ENCODE data around the gene ZNF101.

DNA sequence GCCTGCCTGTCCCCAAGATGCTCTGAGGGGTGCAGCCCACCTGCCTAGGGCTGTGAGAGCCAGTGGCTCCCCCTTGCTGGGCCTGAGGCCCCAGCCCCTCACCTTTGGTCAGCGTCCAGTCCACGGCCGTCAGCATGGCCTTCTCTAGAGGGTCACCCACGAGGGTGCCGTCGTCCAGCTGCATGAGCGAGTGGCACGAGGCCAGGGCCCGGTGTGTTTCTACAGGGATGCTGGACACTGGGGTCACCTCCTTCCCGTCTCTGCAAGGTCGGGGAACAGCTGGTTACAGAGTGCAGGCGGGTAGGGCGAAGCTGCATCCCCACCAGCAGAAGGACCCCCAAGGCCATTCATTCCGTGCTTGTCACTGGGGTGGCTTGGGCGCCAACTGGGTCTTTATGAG is 14.2 kb upstream of the ZNF101 start:
- no peak for TF ChIP-seq POLR2AphosphoS5 (IDR thresholded peaks at IDR 0.05)
- TF ChIP-seq, protein P1, sequence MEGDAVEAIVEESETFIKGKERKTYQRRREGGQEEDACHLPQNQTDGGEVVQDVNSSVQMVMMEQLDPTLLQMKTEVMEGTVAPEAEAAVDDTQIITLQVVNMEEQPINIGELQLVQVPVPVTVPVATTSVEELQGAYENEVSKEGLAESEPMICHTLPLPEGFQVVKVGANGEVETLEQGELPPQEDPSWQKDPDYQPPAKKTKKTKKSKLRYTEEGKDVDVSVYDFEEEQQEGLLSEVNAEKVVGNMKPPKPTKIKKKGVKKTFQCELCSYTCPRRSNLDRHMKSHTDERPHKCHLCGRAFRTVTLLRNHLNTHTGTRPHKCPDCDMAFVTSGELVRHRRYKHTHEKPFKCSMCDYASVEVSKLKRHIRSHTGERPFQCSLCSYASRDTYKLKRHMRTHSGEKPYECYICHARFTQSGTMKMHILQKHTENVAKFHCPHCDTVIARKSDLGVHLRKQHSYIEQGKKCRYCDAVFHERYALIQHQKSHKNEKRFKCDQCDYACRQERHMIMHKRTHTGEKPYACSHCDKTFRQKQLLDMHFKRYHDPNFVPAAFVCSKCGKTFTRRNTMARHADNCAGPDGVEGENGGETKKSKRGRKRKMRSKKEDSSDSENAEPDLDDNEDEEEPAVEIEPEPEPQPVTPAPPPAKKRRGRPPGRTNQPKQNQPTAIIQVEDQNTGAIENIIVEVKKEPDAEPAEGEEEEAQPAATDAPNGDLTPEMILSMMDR (IDR thresholded peaks at IDR 0.05), result no peak
- no peak for TF ChIP-seq POLR2A (IDR thresholded peaks at IDR 0.05)

All from breast epithelium (tissue), 3 donors.